HG02642 (cell line): ENCODE measurements around the gene TARBP2.
"Not testable (repeated sequence)": the region's sequence is repeated elsewhere in the genome, so short reads cannot be mapped to it uniquely, and the experiment has no call there.

Experiments
- ATAC-seq: cut with Tn5 transposase; IDR thresholded peaks from one replicate; pipeline ENCODE4 v1.9.1; 2021; ENCODE audit warnings: mild to moderate bottlenecking; ENCODE audit not compliant: unreplicated experiment, poor library complexity

Gene TARBP2

DNA sequence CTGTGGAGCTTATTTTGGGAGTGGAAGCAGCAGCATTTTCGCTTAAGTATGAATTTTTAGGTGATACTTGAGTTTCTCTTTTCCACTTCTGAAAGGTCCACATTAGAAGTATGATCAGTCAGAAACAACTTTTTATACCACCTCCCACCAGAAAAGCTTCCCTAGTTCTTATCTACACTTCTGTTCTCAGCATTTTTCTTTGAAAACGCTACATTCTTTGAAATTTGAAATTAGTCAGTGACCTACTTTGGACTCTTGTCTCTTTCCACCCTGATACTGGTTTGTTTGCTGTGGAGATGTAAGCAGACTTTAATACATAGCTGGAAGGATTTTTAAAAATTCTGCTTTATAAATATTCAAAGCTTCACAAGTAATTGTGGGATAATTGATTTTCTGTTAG is 27.0 kb upstream of the TARBP2 start:
- no peak for ATAC-seq

DNA sequence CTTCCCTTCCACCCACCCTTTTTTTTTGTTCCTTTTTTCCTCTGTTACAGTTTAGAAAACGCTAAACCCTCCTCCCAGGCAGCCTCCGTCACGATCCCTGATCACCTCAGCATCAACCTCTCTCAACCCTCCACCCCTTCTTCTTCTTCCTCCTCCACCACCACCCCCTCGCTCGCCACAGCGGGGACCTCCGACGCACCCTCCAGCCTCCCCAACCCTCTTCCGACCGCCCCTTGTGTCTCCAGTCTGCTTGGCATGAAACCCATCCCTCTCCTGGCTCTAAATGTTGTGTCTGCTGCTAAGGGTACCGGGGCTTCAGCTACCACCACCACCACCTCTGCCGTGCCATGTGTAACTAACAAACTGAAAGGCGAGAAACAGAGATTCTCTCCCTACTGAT is 26.3 kb upstream of the TARBP2 start:
- no peak for ATAC-seq

DNA sequence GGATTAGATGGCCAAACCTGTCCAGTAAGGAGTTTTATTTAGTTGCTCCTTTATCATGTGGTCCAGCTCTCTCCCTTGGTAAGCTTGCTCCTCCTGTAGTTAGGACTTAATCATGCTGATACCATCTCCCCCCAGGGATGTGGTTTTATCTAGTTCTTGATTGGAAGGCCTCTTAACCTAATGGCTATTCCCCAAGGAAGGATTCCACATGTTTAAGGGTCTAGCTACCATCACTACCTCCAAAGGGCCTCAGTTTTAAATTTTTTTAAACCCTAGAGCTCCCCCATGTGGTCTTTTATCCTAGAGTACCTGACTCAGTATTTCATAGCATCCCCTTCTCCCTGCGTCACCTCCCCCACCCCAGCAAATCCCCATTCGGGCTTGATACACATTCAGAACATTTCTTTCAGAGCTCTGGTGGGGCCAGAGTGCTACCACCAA is 24.3 kb upstream of the TARBP2 start:
- no peak for ATAC-seq

DNA sequence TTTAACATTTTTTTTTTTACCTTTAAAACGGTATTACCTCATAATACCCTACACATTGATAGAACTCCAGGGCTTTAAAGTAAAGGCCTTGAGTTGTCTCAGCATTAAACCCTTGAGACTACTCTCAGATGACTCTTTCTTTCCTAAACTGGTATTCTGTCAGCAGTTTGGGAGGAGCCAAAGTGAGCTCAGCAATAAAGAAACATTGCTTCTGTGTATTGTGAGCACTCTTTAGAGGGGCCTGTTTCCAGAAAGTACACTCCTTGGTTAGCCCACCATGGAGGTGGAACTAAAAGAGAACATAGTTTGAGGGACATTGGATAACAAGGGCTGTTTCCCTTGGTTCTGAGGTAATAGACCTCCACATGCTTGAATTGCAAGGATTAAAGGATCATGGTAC is 22.2 kb upstream of the TARBP2 start:
- no peak for ATAC-seq

DNA sequence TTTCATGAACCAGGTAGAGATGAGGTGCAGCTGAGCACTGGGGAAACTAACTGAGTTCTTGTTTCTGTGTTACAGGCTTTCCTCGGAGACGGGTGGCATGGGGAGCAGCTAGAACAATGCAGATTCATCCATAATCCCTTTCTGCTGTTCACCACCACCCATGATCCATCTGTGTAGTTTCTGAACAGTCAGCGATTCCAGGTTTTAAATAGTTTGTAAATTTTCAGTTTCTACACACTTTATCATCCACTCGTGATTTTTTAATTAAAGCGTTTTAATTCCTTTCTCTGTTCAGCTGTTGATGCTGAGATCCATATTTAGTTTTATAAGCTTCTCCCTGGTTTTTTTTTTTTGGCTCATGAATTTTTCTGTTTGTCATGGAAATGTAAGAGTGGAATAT is 21.8 kb upstream of the TARBP2 start:
- no peak for ATAC-seq

DNA sequence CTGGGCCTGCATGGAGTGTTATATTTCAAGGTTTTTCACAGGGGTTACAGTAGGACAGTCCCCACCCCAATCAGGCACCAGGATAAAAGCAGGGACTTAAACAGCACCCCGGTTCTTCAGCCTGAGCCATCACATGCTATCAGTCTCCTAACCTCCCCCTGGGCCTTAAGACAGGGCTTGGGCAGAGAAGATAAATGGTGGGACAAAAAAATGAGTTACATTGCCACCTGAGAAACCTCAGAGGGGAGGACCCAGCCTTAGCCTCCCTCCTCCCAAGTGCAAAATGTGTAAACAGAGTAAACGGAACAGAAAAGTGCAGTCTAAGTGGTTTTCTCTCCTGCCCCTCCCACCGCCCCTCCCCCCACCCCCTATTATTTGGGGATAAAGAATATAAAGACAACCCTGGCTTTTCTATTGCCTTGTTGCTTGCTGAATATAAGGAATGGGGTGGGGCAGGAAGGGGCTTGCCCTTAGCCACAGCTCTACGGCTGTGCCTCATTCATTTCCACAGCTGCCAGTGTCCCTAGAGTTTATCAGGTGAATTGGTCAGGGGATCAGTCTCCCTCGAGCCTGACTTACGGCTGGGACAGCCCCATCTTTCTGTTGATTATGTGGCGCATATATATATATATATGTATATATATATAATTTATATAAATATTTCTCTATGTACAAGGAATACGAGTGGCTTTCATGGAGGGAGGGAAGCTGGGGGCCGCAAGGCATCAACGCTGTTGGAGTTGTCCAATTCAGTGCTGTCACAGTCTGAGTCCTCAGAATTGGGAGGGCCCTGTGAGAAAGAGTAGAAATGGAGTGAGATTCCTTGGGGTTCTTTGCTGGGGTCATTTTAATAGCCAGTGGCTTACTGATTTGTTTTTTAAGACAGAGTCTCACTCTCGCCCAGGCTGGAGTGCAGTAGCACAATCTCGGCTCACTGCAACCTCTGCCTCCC is 20.3 kb upstream of the TARBP2 start:
- no peak for ATAC-seq

DNA sequence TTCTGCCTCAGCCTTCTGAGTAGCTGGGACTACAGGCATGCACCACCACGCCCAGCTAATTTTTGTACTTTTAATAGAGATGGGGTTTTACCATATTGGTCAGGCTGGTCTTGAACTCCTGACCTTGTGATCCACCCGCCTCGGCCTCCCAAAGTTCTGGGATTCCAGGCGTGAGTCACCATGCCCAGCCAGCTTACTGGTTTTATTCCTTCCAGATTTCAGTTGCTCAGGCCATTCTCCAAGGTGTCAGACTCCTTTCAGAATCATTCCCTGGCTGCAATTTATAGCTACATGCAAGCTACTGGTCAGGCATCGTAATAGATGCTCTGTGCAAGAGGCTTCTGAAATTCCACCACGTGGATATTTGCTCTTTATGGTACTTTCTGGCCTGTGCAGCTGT is 19.6 kb upstream of the TARBP2 start:
- ATAC-seq = not testable (repeated sequence)

DNA sequence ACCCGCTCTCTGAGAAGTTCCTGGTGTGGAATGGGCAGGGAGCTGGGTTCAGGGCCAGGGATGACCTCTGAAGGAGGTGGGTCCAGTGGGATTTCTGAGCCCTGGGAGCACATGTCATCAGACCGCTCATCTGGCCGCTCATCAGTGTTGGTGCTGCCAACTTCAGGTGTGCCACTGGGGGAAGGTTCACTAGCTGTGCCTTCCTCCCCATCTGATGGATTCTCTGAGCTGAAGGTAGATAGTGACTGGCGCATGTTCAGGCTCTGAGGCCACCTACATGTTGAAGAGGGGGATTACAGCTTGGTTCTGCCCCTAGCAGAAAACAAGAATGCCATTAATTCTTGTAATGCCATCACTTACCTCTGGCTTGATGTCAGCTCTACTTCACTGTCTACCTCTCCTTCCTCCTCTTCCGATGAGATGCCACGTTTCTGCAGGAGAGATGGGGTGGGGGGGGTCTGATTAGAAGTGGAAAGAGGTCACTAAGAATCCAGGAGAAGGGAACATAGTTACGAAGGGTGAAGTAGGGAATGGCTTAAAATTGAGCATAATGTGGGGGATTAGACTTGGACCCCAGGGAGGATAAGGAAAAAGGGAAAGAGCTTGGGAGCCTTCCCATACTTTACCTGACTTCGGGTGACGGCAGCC is 19.0 kb upstream of the TARBP2 start:
- no peak for ATAC-seq

DNA sequence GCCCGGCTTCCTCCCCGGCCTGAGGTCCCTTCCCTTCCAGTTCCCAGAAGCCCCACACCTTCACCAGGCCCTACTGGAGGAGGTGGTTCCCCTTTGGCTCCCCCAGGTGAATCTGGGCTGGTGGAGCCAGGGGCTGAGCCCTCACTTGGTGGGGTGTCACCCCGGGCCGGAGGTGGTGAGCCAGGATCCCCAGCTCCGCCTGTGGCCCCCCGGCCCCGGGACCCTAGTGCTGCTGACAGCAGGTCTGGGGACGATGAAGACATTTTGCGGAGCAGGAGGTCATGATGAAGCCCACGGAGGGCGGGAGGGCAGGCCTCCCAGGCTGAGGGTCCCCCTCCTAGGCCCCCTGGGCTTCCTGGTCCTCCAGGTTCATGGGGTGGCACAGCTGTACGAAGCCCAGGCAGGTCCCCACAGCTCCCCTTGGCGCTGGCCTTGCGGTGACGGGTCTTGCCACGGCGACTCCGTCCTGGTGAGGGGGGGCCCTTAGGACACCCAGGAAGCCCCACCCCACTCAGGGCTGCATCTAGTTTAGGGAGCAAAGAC is 18.4 kb upstream of the TARBP2 start:
- no peak for ATAC-seq

DNA sequence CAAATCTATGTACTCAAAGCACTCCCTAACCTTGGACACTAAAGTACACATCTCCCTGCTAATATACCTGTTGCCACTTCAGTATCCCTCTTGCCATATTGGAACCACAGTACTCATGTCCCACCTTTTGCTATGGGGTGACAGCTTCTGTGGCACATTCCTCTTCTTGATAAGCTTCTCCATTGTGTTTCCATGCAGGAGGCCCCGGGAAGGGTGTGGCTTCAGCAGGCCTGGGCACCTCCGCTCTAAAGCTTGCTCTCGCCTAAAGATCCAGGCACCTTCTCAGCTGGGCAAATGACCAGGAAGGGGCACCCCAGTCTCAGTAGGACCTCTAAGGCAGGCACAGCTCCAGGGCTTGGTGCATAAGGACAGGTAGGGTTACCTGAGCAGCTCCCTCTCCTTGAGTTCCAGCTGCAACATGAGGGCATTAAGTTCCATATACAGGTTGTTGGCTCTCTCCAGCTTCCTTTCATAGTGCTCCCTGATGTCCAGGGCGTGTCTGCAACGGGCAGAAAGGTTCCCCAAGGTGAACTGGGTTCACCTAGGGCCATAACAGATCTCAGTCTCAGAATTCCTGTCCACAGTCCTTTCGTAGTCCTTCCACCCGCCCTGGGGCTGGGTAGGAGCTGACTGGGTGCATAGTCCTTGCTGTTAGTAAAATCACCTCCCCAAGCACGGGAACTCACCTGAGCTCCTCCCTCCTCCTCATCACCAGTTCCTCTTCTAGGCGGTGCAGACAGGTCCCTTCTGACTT is 17.7 kb upstream of the TARBP2 start:
- ATAC-seq = no peak

DNA sequence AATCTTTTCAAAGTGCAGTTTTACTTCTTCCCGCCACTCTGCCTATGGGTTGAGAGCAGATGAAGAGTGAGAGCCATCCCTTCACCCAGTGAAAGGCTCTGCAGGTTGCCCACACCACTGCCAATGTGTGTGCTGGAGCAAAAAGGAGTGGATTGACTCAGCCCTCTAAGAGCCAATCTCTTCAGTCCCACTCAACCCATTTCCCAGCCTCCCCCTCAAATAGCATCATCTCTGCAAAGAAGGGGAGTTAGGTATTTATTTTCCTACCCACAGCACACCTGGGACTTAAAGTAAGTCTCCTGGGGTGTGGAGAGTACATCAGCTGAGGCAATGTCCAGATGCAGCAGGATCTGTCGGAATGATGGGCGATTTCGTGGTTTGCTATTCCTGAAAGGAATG is 17.1 kb upstream of the TARBP2 start:
- no peak for ATAC-seq

DNA sequence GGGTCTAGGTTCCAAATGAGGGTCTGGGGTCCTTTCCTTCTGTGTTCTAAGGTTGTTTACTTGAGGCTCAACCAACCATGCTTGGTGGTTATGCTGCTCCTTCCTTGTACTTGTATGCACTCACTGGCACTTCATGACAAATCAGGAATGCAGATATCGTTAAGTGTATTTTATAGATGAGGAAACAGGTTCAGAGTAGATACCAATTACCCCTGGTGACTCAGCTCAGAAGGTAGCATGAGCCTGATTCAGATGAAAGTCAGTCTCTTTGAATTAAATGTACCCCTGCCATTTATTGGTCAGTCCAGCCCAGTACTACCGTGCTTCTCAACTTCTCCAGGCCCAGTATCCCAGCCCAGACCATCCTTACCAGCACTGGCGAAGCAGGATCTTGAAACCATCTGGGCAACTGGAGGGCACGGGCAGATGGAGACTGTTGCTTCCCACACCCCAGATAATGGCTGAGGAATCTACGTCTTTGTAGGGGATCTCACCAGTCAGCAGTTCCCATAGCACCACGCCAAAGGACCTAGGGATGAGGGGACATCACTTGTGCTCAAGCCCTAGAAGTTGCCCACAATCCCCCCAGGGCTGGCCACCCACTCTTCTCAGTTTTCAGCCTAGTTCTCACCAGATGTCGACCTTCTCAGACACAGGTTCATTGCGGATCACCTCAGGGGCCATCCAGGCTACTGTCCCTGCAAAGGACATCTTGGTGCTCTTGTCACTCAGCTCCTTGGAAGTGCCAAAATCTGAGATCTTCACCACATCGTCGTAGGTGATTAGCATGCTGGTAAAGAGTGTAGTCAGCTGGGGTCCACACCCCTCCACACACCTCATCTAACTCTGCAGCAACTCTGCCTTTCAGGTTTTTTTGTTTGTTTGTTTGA is 16.2 kb upstream of the TARBP2 start:
- no peak for ATAC-seq

DNA sequence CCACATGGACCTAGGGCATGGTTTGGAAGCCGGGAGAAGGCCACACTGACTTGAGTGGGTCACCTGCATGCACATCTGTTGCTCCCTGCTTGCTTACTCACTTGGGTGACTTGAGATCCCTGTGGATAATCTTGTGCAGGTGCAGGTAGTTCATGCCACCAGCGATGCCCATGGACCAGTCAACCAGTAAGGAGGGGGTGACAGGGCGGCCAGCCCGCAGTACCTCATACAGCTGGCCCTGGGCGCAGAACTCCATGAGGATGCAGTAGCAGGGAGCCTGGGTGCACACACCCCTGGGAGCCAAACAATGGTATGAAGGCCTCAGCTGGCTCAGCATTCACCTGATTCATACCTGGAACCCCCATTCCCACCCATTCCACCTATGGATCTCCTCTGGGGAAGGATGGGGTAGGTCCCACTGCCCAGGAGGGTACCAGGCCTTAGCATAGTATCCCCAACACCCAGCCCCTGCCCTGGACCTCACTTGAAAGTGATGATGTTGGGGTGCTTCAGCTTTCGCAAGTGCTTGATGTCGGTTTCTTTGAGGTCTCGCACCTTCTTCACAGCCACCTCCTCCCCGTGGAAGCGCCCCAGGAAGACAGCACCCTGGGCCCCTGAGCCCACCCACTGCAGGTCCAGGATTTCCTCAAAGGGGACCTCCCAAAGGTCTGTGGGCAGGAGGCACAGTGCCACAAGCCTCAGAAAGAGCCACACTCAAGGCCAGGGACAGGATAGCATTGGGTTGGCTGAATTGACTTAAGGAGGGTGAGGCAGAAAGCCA is 14.9 kb upstream of the TARBP2 start:
- no peak for ATAC-seq

DNA sequence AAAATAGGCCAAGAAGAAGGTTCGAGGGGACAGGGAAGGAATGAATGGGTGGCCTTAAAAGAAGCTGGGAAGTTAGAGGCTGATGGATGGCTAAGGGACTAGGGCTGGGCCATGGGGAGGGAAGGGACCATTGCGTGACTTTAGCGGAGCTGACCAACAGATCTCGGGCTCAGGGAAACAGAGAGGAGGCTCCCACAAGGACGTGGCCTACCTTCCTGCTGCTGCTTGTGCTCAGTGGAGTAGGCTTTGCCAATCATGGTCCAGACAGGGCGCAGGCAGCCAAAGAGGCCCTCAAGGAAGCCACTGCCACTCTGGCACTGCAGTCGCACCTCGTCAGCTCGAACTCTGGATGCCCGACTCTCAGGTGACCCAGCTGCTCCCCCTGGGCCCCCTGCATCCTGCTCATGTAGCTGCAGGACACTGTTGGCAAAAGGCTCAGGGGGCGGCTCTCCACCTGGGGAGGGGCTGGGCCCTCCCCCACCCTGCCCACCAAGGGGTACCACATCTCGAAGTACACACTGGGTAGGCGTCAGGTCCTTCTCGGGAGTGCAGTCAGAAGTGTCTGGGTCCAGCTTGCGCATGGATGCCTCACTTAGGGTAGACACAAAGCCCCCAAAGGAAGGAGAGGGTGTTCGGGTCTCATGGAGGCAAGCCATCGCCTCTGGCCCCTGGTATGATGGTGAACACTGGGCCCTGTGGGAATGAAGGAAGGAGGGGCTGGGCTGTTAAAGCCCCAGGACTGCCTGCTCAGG is 14.2 kb upstream of the TARBP2 start:
- ATAC-seq = no peak

DNA sequence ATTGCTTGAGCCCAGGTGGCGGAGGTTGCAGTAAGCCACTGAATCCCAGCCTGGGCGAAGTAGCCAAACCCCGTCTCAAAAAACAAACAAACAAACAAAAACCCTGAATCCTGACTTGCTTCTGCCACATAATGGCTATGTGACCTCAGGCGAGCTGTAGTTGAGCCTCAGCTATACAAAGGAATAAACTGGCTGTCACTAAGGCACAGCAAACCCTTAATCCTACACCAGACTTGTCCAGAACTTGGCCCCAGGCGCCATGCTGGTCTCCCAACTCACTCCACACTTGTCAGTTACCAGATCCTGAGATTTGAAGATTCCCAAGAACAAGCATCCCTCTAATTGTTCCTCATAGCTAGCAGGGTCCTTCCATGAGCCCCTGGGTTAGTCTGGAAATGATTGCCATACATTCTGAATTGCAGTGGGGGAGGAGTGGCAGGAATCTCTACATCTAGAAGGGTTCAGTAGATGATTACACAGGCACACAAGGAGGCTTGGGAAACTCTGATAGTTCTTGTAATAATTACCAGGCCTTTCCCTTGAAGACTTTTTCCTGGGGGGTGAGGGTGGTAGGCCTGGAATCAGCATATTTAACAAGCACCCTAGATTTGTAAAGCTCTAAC is 11.7 kb upstream of the TARBP2 start:
- ATAC-seq = no peak

DNA sequence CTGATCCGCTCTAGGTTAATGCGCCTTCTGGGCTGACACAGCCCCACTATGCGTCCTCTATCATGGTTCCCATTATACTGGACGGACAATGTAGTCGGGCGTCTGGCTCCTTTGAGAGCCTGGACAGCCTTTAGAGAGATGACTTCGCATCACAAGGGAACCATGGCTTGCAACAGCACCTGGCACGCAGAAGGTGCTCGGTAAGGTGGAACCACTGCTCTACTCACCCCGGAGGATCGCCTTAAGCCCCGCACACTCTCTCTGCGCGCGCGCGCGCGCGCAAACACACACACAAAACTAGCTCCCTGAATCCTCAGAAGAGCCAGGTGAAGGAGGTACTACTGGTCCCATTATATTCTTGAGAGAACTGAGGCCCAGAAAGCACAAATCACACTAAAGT is 8.9 kb upstream of the TARBP2 start:
- ATAC-seq = no peak

DNA sequence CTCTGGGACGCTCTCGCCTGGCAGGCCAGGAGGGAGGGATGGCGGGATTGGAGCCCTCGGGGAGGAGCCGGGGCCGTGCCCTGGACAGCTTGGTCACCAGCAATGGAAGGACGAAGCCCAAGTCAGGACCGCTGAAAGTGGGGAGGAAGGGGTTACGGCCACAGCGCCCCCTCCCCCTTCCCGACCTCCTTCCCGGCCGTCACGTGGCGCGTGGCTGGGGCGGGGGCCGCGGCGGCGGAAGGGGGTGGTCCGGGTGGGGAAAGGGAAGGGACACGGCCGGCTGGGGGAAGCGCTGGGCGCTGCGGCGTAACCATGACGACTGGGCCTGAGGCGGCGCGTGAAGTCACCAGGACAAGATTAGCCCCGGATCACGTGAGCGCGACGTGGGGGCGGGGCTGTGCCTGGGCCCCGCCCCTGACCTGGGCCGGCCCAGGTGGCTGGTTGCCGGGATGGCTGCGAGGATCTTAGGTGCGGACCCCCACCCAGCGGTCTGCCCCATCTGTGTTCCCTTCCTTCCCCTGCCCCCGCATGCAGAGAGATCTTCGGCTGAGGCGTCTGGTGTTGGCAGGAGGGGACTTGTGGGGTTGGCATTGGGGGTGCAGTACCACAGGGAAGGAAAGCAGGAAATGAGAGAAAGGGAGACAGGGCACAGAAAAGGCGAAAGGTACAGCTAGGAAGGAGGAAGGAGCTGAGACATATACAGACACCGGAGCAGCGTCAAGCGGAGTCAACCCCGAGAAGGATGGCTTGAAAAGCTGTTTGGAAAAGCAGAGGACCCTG is 8.1 kb upstream of the TARBP2 start:
- ATAC-seq = peak; percentile 96
